Measurements from ENCODE around the gene ADAMTS3. TPM values are rescaled to one million over a fixed set of nuclear protein-coding genes. Genes with fewer than 3 reads are reported as not detected.

The ADAMTS3 gene
- total and polyA plus RNA-seq, 2 donors (not counting 1 experiment from before 2014, with no cell fraction given) = not detected

DNA sequence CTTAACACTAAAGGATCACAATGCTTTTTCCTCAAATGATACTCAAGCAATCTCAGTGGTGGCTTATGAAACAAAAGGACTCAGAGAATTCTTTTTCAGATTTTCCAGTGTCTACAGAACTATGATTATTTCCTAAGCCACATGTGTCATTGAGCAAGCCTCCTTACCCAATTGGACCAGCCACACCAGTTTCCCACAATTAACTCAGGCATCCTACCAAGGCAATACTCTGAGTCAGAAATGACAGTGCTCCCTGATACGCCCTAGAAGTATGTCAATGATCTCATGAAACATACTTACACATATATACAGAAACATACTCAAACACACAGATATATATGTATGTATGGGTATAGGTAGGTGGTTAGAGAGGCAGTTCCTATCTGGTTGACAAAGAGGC, 4.8 kb downstream of the ADAMTS3 start:
- H3K27me3 Mint-ChIP-seq = peaks cover 30% of the 10 kb centered on the region
- POLR2A ChIA-PET = no interaction called here

DNA sequence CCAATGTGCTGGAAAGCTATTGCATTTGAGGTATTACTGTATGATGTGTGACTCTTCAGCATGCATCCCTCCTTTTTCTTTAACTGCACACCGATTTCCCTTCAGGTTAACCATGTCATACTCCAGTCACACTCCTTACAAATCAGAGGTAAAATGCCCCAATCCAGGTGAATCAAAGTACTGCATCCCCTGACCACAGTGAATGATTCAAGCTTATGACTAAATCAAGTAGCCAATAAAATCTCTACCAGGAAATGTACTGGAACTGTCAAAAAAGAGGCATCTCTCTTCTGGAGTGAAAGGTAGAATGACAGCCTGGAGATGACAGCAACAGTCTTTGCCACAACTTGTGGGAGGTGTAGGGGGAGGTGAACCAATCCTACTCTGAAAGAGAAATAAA, 10.4 kb downstream of the ADAMTS3 start:
- Histone ChIP-seq H3K4me2 (replicated peaks; ENCODE audit: low read depth, low read length, poor library complexity, severe bottlenecking) (no peak overlapping the region), H3K4me1 (ENCODE audit: control insufficient read depth in 2 of 2, insufficient read depth in 2 of 2, low read length in 2 of 2) (no peaks in the 10 kb centered on the region), H2AFZ (ENCODE audit: insufficient read depth, low read depth, low read length, poor library complexity, severe bottlenecking) (no peak overlapping the region), H3K27ac (ENCODE audit: low read length in 2 of 2) (no peak overlapping the region), H3K9ac (ENCODE audit: low read length) (no peak overlapping the region), H3K27me3 (replicated peaks in 1 of 4; ENCODE audit: control extremely low read depth in 1 of 4, control insufficient read depth in 3 of 4, insufficient read depth in 4 of 4, low read length in 3 of 4) (peaks cover 0 to 2% (median 0%) of the 10 kb centered on the region in 4 experiments), H4K20me1 (ENCODE audit: control insufficient read depth, insufficient read depth, low read length, poor library complexity, severe bottlenecking) (no peaks in the 10 kb centered on the region), H3K9me3 (ENCODE audit: control extremely low read depth in 1 of 3, control insufficient read depth in 2 of 3, insufficient read depth in 1 of 3, low read length in 2 of 3) (no peaks in the 10 kb centered on the region), H3K4me3 (ENCODE audit: control extremely low read depth in 1 of 5, extremely low read depth in 1 of 5, insufficient read depth in 1 of 5, low read depth in 2 of 5, low read length in 4 of 5) (no peak overlapping the region), H3K79me2 (ENCODE audit: control insufficient read depth, insufficient read depth, low read length) (no peaks in the 10 kb centered on the region), H3K36me3 (replicated peaks in 1 of 2; ENCODE audit: control extremely low read depth in 1 of 2, control insufficient read depth in 1 of 2, extremely low read depth in 1 of 2, insufficient read depth in 2 of 2, low read length in 1 of 2) (no peaks in the 10 kb centered on the region)
- DNase-seq (no peak), ATAC-seq (ENCODE audit: low read depth) (no peak)
- intact Hi-C loops (cut with micrococcal nuclease) = no loop called here
- no peak overlapping the region for H3K4me3 Mint-ChIP-seq
- no peak overlapping the region for H3K27ac Mint-ChIP-seq
- no peaks in the 10 kb centered on the region for H3K9me3 Mint-ChIP-seq (ENCODE audit: insufficient read depth)
- no CpG with 5 or more reads among the region's 1 CpG for WGBS (ENCODE audit: insufficient coverage)
- TF ChIP-seq, protein P1, sequence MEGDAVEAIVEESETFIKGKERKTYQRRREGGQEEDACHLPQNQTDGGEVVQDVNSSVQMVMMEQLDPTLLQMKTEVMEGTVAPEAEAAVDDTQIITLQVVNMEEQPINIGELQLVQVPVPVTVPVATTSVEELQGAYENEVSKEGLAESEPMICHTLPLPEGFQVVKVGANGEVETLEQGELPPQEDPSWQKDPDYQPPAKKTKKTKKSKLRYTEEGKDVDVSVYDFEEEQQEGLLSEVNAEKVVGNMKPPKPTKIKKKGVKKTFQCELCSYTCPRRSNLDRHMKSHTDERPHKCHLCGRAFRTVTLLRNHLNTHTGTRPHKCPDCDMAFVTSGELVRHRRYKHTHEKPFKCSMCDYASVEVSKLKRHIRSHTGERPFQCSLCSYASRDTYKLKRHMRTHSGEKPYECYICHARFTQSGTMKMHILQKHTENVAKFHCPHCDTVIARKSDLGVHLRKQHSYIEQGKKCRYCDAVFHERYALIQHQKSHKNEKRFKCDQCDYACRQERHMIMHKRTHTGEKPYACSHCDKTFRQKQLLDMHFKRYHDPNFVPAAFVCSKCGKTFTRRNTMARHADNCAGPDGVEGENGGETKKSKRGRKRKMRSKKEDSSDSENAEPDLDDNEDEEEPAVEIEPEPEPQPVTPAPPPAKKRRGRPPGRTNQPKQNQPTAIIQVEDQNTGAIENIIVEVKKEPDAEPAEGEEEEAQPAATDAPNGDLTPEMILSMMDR (IDR thresholded peaks at IDR 0.05) = no peak
- TF ChIP-seq EZH2 (IDR thresholded peaks at IDR 0.05; ENCODE audit: borderline replicate concordance, insufficient read depth, low read depth, low read length, poor library complexity, severe bottlenecking) = no peak
- H3K4me1 Mint-ChIP-seq = no peaks in the 10 kb centered on the region
- CTCF ChIA-PET = no interaction called here
- H3K27me3 Mint-ChIP-seq = peaks cover 6% of the 10 kb centered on the region
- POLR2A ChIA-PET = no interaction called here

More for the DNA sequence above, 4.8 kb downstream of the ADAMTS3 start:
- H3K9me3 Mint-ChIP-seq (ENCODE audit: insufficient read depth) = no peaks in the 10 kb centered on the region
- no peak overlapping the region for H3K4me3 Mint-ChIP-seq
- no peak overlapping the region for H3K27ac Mint-ChIP-seq
- Histone ChIP-seq H3K36me3 (replicated peaks in 1 of 2; ENCODE audit: control extremely low read depth in 1 of 2, control insufficient read depth in 1 of 2, extremely low read depth in 1 of 2, insufficient read depth in 2 of 2, low read length in 1 of 2) (no peaks in the 10 kb centered on the region), H3K9ac (ENCODE audit: low read length) (no peak overlapping the region), H3K79me2 (ENCODE audit: control insufficient read depth, insufficient read depth, low read length) (no peaks in the 10 kb centered on the region), H3K4me1 (ENCODE audit: control insufficient read depth in 2 of 2, insufficient read depth in 2 of 2, low read length in 2 of 2) (peaks cover 14 to 17% of the 10 kb centered on the region in 2 donors), H3K4me2 (replicated peaks; ENCODE audit: low read depth, low read length, poor library complexity, severe bottlenecking) (no peak overlapping the region), H3K4me3 (ENCODE audit: control extremely low read depth in 1 of 5, extremely low read depth in 1 of 5, insufficient read depth in 1 of 5, low read depth in 2 of 5, low read length in 4 of 5) (no peak overlapping the region), H3K27ac (ENCODE audit: low read length in 2 of 2) (no peak overlapping the region), H3K27me3 (replicated peaks in 1 of 4; ENCODE audit: control extremely low read depth in 1 of 4, control insufficient read depth in 3 of 4, insufficient read depth in 4 of 4, low read length in 3 of 4) (peaks cover 0 to 12% (median 8%) of the 10 kb centered on the region in 4 experiments), H4K20me1 (ENCODE audit: control insufficient read depth, insufficient read depth, low read length, poor library complexity, severe bottlenecking) (no peaks in the 10 kb centered on the region), H3K9me3 (ENCODE audit: control extremely low read depth in 1 of 3, control insufficient read depth in 2 of 3, insufficient read depth in 1 of 3, low read length in 2 of 3) (peaks cover 0 to 4% (median 0%) of the 10 kb centered on the region in 3 donors), H2AFZ (ENCODE audit: insufficient read depth, low read depth, low read length, poor library complexity, severe bottlenecking) (no peak overlapping the region)
- H3K4me1 Mint-ChIP-seq = peaks cover 20% of the 10 kb centered on the region
- ATAC-seq (ENCODE audit: low read depth) = no peak
- no peak for TF ChIP-seq EZH2 (IDR thresholded peaks at IDR 0.05; ENCODE audit: borderline replicate concordance, insufficient read depth, low read depth, low read length, poor library complexity, severe bottlenecking)
- CTCF ChIA-PET = no interaction called here
- intact Hi-C loops (cut with micrococcal nuclease) = no loop called here
- no CpG with 5 or more reads among the region's 1 CpG for WGBS (ENCODE audit: insufficient coverage)
- DNase-seq = no peak
